DOHH2 (cell line): ENCODE results near the gene SMAD3.

ENCODE experiments used
- CTCF ChIP-seq: fragments of 200-600 bp; sonication (generic); IDR thresholded peaks from one replicate; pipeline ENCODE4 v1.5.1; 2014; ENCODE audit warnings: antibody characterized with exemption, mild to moderate bottlenecking, low read depth, low read length; ENCODE audit not compliant: poor library complexity, severe bottlenecking
- EZH2phosphoT487 ChIP-seq: fragments of 200-600 bp; sonication (generic); IDR thresholded peaks from 2 replicates; pipeline ENCODE4 v1.6.1; 2017; ENCODE audit warnings: borderline replicate concordance, mild to moderate bottlenecking, antibody characterized with exemption, low read length, moderate library complexity, mixed read lengths

DNA sequence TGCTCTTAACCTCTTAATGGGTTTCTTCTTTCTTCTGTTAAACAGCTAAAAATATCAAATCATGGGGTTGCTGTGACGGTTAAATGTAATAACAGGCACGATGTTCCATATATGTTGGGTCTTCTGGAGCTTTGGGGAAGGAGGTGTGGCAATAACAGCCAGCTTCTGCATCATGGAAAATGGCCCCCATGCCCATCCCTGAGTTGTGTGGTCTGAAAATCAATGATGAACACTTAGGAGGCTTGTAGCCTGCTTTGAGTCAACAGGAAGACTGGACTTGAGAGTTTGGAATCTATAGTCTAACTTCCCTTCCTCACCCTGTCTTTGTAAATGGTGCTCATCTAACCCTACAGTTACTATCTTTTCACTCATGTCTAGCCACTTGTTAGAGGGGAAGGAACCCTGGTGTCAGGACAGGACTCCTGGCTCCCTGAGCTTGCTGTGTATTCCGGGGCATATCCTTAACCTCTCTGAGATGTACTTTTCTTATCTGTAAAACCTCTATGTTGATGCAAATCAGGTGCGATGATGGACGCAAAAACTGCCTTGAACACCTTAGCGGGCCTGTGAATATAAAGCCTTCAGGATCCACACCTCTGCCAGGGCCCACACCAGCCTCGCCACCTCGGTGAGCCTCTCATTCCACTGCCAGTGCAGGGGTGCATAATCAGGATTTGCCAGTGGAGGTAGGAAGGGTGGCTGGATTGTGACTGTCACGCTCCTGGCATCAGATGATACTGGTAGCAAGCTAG, 27.5 kb downstream of the SMAD3 start:
- TF ChIP-seq CTCF (no peak), EZH2phosphoT487 (no peak)
